Brain microvascular endothelial cell (primary cell): Measurements from ENCODE around the gene GRIK4.

ENCODE experiments used
- DNase-seq: peaks from one replicate; pipeline ENCODE4 v3.0.0-alpha.2; 2020
- H3K27ac ChIP-seq: fragments of 250-450 bp; sonication (Bioruptor Pico); 2 replicates; pipeline ENCODE4 v1.5.1; 2020; ENCODE audit warnings: mild to moderate bottlenecking, moderate library complexity
- H3K27me3 ChIP-seq: fragments of 250-450 bp; sonication (Bioruptor Pico); replicated peaks from 2 replicates; pipeline ENCODE4 v1.5.1; 2020; ENCODE audit warnings: mild to moderate bottlenecking
- H3K36me3 ChIP-seq: fragments of 250-450 bp; sonication (Bioruptor Pico); replicated peaks from 2 replicates; pipeline ENCODE4 v1.5.1; 2020; ENCODE audit warnings: mild to moderate bottlenecking
- H3K4me3 ChIP-seq: 2 replicates; pipeline ENCODE4 v1.5.1; 2011; ENCODE audit warnings: low read depth, mild to moderate bottlenecking, control low read depth, low read length, moderate library complexity
- CTCF ChIP-seq: IDR thresholded peaks from 2 replicates; pipeline ENCODE4 v1.5.1; 2011; ENCODE audit warnings: low read depth, mild to moderate bottlenecking, moderate library complexity, low read length, control low read depth, inconsistent platforms; ENCODE audit errors: missing control alignments
- in situ Hi-C: cut with HindIII; loops from 2 replicates; pipeline ENCODE4 v1.10.0; 2017; ENCODE audit warnings: low sequenced_read_pairs, low pct_ligation_motif_present

GRIK4 gene

GRCh38 chr11:120798854-120799253, 287.3 kb downstream of the GRIK4 start:
- no peak for TF ChIP-seq CTCF
- no peaks in the 10 kb centered on the region for H3K27me3 ChIP-seq
- no peak overlapping the region for H3K4me3 ChIP-seq
- no peak overlapping the region for H3K27ac ChIP-seq
- in situ Hi-C loops: no loop called here
- DNase-seq: no peak
- no peaks in the 10 kb centered on the region for H3K36me3 ChIP-seq

GRCh38 chr11:120800206-120800605, 288.7 kb downstream of the GRIK4 start:
- H3K36me3 ChIP-seq: no peaks in the 10 kb centered on the region
- no peak for TF ChIP-seq CTCF
- no peak overlapping the region for H3K4me3 ChIP-seq
- no peak overlapping the region for H3K27ac ChIP-seq
- H3K27me3 ChIP-seq: no peaks in the 10 kb centered on the region
- in situ Hi-C loops: no loop called here
- DNase-seq: no peak

GRCh38 chr11:120801801-120802689, 290.5 kb downstream of the GRIK4 start:
- in situ Hi-C loops: no loop called here

GRCh38 chr11:120805960-120806555, 294.5 kb downstream of the GRIK4 start:
- TF ChIP-seq CTCF: no peak
- Histone ChIP-seq H3K27me3 (no peaks in the 10 kb centered on the region), H3K27ac (no peak overlapping the region), H3K4me3 (no peak overlapping the region), H3K36me3 (no peaks in the 10 kb centered on the region)
- DNase-seq: no peak
- in situ Hi-C loops: no loop called here

More at GRCh38 chr11:120801801-120802689, 290.5 kb downstream of the GRIK4 start:
- H3K27me3 ChIP-seq: no peaks in the 10 kb centered on the region
- DNase-seq: peak; percentile 48
- no peak overlapping the region for H3K4me3 ChIP-seq
- peak; percentile 92 for TF ChIP-seq CTCF
- H3K36me3 ChIP-seq: no peaks in the 10 kb centered on the region
- H3K27ac ChIP-seq: no peak overlapping the region

GRCh38 chr11:120807414-120808150, 296.0 kb downstream of the GRIK4 start:
- Histone ChIP-seq H3K4me3 (no peak overlapping the region), H3K27ac (peak overlapping the region; percentile 31), H3K27me3 (no peaks in the 10 kb centered on the region), H3K36me3 (no peaks in the 10 kb centered on the region)
- DNase-seq: peak; percentile 91
- in situ Hi-C loops: no loop called here
- no peak for TF ChIP-seq CTCF
